A549 (cell line): ENCODE measurements around the gene SLC7A11. TPM values are rescaled to one million over a fixed set of nuclear protein-coding genes. Genes with fewer than 3 reads are reported as not detected.

ENCODE experiments used
- ATAC-seq, 2 experiments: fragments of 200-7000 bp in 1 of 2; fragments of >200 bp in 1 of 2; cut with Nextera tagmentation in 1 of 2; cut with Tn5 transposase in 1 of 2; 3 replicates each; pipeline versions ENCODE4 v1.8.0 to v1.9.1; 2018 to 2020; ENCODE audit warnings: mild to moderate bottlenecking in 1 of 2, moderate library complexity in 1 of 2
- CTCF ChIA-PET: fragments of 300-600 bp; sonication (Branson Sonifier 250); formaldehyde crosslinking; extraction: SDS; loops from one replicate; lab custom pipeline; 2021; ENCODE audit warnings: antibody characterized with exemption, inconsistent platforms; lab: Yijun Ruan, JAX
- POLR2A ChIA-PET: fragments of 350-600 bp; formaldehyde crosslinking; extraction: SDS; loops from one replicate; lab custom pipeline; 2021; ENCODE audit warnings: antibody characterized with exemption, inconsistent platforms; lab: Yijun Ruan, JAX
- DNase-seq, 2 experiments: peaks; one replicate each; pipeline versions ENCODE4 v3.0.0 to v3.0.0-alpha.2; 2011 to 2016; ENCODE audit warnings: low read depth in 1 of 2, low spot score in 1 of 2
- FAIRE-seq: peaks from 2 replicates; lab custom pipeline; 2011; peaks lifted over from hg19 to GRCh38; lab: Jason Lieb, UNC
- H3K27ac ChIP-seq, 2 experiments: fragments of >200 bp; sonication (Bioruptor Twin); formaldehyde crosslinking; 3 replicates each; pipeline ENCODE4 v1.5.1; 2016 to 2017
- H3K4me1 ChIP-seq: fragments of >200 bp; sonication (Bioruptor Twin); formaldehyde crosslinking; 3 replicates; pipeline ENCODE4 v1.6.1; 2016
- H3K4me2 ChIP-seq: fragments of >200 bp; sonication (Bioruptor Twin); formaldehyde crosslinking; 3 replicates; pipeline ENCODE4 v1.6.1; 2016
- H3K4me3 ChIP-seq: fragments of >200 bp; sonication (Bioruptor Twin); formaldehyde crosslinking; 3 replicates; pipeline ENCODE4 v1.5.1; 2016
- H3K9me3 ChIP-seq: fragments of >200 bp; sonication (Bioruptor Twin); formaldehyde crosslinking; 3 replicates; pipeline ENCODE4 v1.6.1; 2016
- CBX2 ChIP-seq: fragments of 200-600 bp; sonication (generic); IDR thresholded peaks from 2 replicates; pipeline ENCODE4 v1.6.1; 2016; ENCODE audit warnings: low read depth, mild to moderate bottlenecking, borderline replicate concordance
- CHD4 ChIP-seq: fragments of 200-600 bp; sonication (generic); IDR thresholded peaks from 2 replicates; pipeline ENCODE4 v1.6.1; 2016; ENCODE audit warnings: antibody characterized with exemption, mild to moderate bottlenecking, borderline replicate concordance
- CTCF ChIP-seq: fragments of >200 bp; sonication (Bioruptor Twin); formaldehyde crosslinking; IDR thresholded peaks from 3 replicates; pipeline ENCODE4 v1.5.1; 2016
- E2F6 ChIP-seq: IDR thresholded peaks from 2 replicates; pipeline ENCODE4 v1.6.1; 2012; ENCODE audit warnings: low read depth, borderline replicate concordance
- EHMT2 ChIP-seq: fragments of 200-600 bp; sonication (generic); IDR thresholded peaks from 2 replicates; pipeline ENCODE4 v1.6.1; 2016; ENCODE audit warnings: antibody characterized with exemption, low read depth, mild to moderate bottlenecking, moderate library complexity
- FOSL2 ChIP-seq, 2 experiments: fragments of 450-650 bp in 1 of 2; fragments of >200 bp in 1 of 2; sonication (Bioruptor Twin) in 1 of 2; formaldehyde crosslinking; IDR thresholded peaks; 2 replicates each; pipeline versions ENCODE4 v1.5.0 to v1.6.1; 2016 to 2020; ENCODE audit warnings: mild to moderate bottlenecking in 1 of 2, moderate library complexity in 1 of 2
- HDAC2 ChIP-seq: fragments of 200-600 bp; sonication (generic); IDR thresholded peaks from 2 replicates; pipeline ENCODE4 v1.6.1; 2016
- HES2 ChIP-seq: fragments of >200 bp; sonication (Bioruptor Twin); formaldehyde crosslinking; IDR thresholded peaks from 2 replicates; pipeline ENCODE4 v1.6.1; 2016
- HOXB5 ChIP-seq: fragments of 250-450 bp; sonication (Bioruptor Pico); IDR thresholded peaks from 2 replicates; pipeline ENCODE4 v1.5.0; 2020; ENCODE audit warnings: mild to moderate bottlenecking, moderate library complexity
- JUN ChIP-seq, 2 experiments: fragments of >200 bp; sonication (Bioruptor Twin); formaldehyde crosslinking; IDR thresholded peaks; 2 replicates in 1 of 2; 3 replicates in 1 of 2; pipeline ENCODE4 v1.6.1; 2016 to 2017
- MAFK ChIP-seq: fragments of 450-650 bp; IDR thresholded peaks from 2 replicates; pipeline ENCODE4 v1.6.1; 2014; ENCODE audit not compliant: partially characterized antibody
- MYC ChIP-seq: IDR thresholded peaks from 2 replicates; pipeline ENCODE4 v1.6.1; 2012; ENCODE audit warnings: mild to moderate bottlenecking, inconsistent platforms, low read length, improper control_type of control experiment, borderline replicate concordance
- NFE2L2 ChIP-seq: fragments of 150-350 bp; conservative IDR thresholded peaks from 2 replicates; pipeline ENCODE4 v1.6.1; 2014; ENCODE audit warnings: low read length
- NPAS2 ChIP-seq: fragments of 250-450 bp; sonication (Bioruptor Pico); IDR thresholded peaks from 2 replicates; pipeline ENCODE4 v1.8.0; 2022; ENCODE audit warnings: mild to moderate bottlenecking, moderate library complexity, borderline replicate concordance
- POLR2A ChIP-seq: IDR thresholded peaks from 2 replicates; pipeline ENCODE4 v1.6.1; 2012; ENCODE audit warnings: mild to moderate bottlenecking, low read length
- RAD21 ChIP-seq, 2 experiments: fragments of >200 bp in 1 of 2; sonication (Bioruptor Twin) in 1 of 2; formaldehyde crosslinking in 1 of 2; IDR thresholded peaks in 1 of 2; conservative IDR thresholded peaks in 1 of 2; 2 replicates in 1 of 2; 3 replicates in 1 of 2; pipeline ENCODE4 v1.6.1; 2012 to 2018; ENCODE audit warnings: inconsistent platforms in 1 of 2
- RCOR1 ChIP-seq: fragments of 150-350 bp; IDR thresholded peaks from 2 replicates; pipeline ENCODE4 v1.6.1; 2014; ENCODE audit warnings: antibody characterized with exemption, low read length, low read depth
- RNF2 ChIP-seq: fragments of 200-600 bp; sonication (generic); IDR thresholded peaks from 2 replicates; pipeline ENCODE4 v1.6.1; 2016; ENCODE audit warnings: low read depth, mild to moderate bottlenecking, antibody characterized with exemption, moderate library complexity, borderline replicate concordance
- TP53 ChIP-seq: fragments of 250-450 bp; sonication (Bioruptor Pico); IDR thresholded peaks from 2 replicates; pipeline ENCODE4 v1.5.0; 2021; ENCODE audit warnings: mild to moderate bottlenecking, moderate library complexity
- ZFP36 ChIP-seq: fragments of 450-650 bp; IDR thresholded peaks from 2 replicates; pipeline ENCODE4 v1.6.1; 2014; ENCODE audit warnings: borderline replicate concordance; ENCODE audit not compliant: partially characterized antibody
- ZNF302 ChIP-seq: fragments of 250-450 bp; sonication (Bioruptor Pico); IDR thresholded peaks from 2 replicates; pipeline ENCODE4 v1.9.0; 2021; ENCODE audit warnings: inconsistent platforms, mild to moderate bottlenecking, moderate library complexity
- WGBS: methylation state at CpG from one replicate; pipeline ENCODE4 v1.1.6; 2017; ENCODE audit errors: missing lambda C conversion rate; 5-methylcytosine and 5-hydroxymethylcytosine counted together
- polyA plus RNA-seq, 4 experiments: library from polyadenylated mRNA; depleted of rRNA in 3 of 4; stranded (reverse); fragments of >200 nt; fragmentation: RNase III in 1 of 4; extraction: RNeasy Plus Mini Kit Qiagen cat#74134 plus additional on column Dnase treatment in 1 of 4; gene quantifications; 2 replicates in 3 of 4; 3 replicates in 1 of 4; pipeline ENCODE4 v1.2.3, GENCODE V29; 2011 to 2017

SLC7A11 gene
- polyA plus RNA-seq, 2 of the 4 experiments (the other 2 are of a cell fraction): 52.4 to 161 TPM

GRCh38 chr4:138178566-138178965, 63.6 kb downstream of the SLC7A11 start:
- FAIRE-seq (no peak), DNase-seq (no peak), ATAC-seq (no peak)
- TF ChIP-seq FOSL2 (IDR thresholded peaks at IDR 0.05) (no peak), FOSL2 (CRISPR knock-in tag; IDR thresholded peaks at IDR 0.05) (peak; percentile 43), CBX2 (no peak), TP53 (no peak)
- H3K9me3 ChIP-seq: no peaks in the 10 kb centered on the region
- no peak overlapping the region for H3K4me3 ChIP-seq
- ChIA-PET CTCF (no interaction called here), POLR2A (no interaction called here)
- H3K27ac ChIP-seq: no peak overlapping the region
- 85% methylated on average over 5 of the region's 5 CpGs for WGBS
- H3K4me2 ChIP-seq: no peak overlapping the region
- peaks cover 46% of the 10 kb centered on the region; the same call in 2 of the 3 replicates for H3K4me1 ChIP-seq

GRCh38 chr4:138177278-138177968, 64.7 kb downstream of the SLC7A11 start:
- H3K9me3 ChIP-seq: no peaks in the 10 kb centered on the region
- ATAC-seq: no peak
- no peak overlapping the region for H3K4me2 ChIP-seq
- TF ChIP-seq HES2 (no peak), JUN (IDR thresholded peaks at IDR 0.05) (no peak), RCOR1 (no peak), E2F6 (no peak), EHMT2 (no peak), HDAC2 (no peak), RNF2 (no peak), ZNF302 (CRISPR knock-in tag) (no peak), ZFP36 (no peak), POLR2A (no peak)
- TF ChIP-seq, all 56 proteins: peak for 0
- FAIRE-seq (no peak), DNase-seq (no peak)
- CTCF ChIA-PET: no interaction called here
- no peak overlapping the region for H3K4me3 ChIP-seq
- 0 out of 6 replicates have a peak overlapping the region, but pooled peaks of 1 of the 2 experiments have one; percentile 8 for H3K27ac ChIP-seq
- POLR2A ChIA-PET: no interaction called here
- WGBS: 93% methylated on average over 2 of the region's 2 CpGs
- peaks cover 36% of the 10 kb centered on the region; the same call in 2 of the 3 replicates for H3K4me1 ChIP-seq

GRCh38 chr4:138174981-138175794, 67.0 kb downstream of the SLC7A11 start:
- Histone ChIP-seq H3K9me3 (no peaks in the 10 kb centered on the region), H3K27ac (no peak overlapping the region), H3K4me2 (no peak overlapping the region), H3K4me1 (peaks cover 14% of the 10 kb centered on the region; the same call in 1 of the 3 replicates), H3K4me3 (no peak overlapping the region)
- POLR2A ChIA-PET: interaction anchor here (0.6 kb wide), 1 partner anchor 45 kb away, joined by 5 read pairs; no protein-coding TSS in a partner anchor
- CTCF ChIA-PET: no interaction called here
- WGBS: 91% methylated on average over 5 of the region's 5 CpGs
- TF ChIP-seq CHD4 (no peak), CTCF (no peak), ZNF302 (CRISPR knock-in tag) (no peak), NFE2L2 (no peak), MYC (no peak), NPAS2 (CRISPR knock-in tag) (no peak), HOXB5 (CRISPR knock-in tag) (no peak), RAD21 (conservative IDR thresholded peaks at IDR 0.05 in 1 of 2, IDR thresholded peaks at IDR 0.05 in 1 of 2) (no peak), CBX2 (no peak), MAFK (no peak)
- no peak for ATAC-seq
- FAIRE-seq: no peak
- no peak for DNase-seq
